HG03025 (cell line): ENCODE measurements around the gene CFLAR.
"Not testable (repeated sequence)": the region's sequence is repeated elsewhere in the genome, so short reads cannot be mapped to it uniquely, and the experiment has no call there.

Experiments
- ATAC-seq: cut with Tn5 transposase; IDR thresholded peaks from one replicate; pipeline ENCODE4 v1.9.1; 2021; ENCODE audit warnings: mild to moderate bottlenecking, moderate library complexity; ENCODE audit not compliant: unreplicated experiment, low FRiP score

The CFLAR gene

DNA sequence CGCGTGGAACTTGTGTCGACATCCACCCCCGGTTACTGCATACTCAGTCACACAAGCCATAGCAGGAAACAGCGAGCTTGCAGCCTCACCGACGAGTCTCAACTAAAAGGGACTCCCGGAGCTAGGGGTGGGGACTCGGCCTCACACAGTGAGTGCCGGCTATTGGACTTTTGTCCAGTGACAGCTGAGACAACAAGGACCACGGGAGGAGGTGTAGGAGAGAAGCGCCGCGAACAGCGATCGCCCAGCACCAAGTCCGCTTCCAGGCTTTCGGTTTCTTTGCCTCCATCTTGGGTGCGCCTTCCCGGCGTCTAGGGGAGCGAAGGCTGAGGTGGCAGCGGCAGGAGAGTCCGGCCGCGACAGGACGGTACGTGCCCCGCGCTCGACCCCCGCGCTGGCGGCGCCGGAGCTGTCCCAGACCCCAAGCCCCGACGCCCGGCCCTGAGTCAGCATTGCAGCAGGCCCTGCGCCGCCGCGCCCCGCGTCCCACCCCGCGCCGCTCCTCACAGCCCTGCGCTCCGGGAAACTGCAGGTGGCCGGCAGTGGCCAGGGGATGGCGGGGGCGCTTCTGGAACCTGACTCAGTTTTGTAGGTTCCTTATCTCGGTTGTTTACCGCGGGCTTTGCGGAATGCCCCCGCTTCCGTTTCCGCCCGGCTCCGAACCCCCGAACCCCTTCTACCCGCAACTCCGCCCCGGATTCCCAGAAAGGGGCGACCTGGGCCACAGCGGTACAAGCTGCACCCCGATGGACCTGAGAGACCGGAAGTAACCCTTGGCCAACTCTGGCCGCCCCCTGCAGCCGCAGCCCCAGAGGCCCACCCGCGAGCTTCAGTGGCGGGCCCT is at the start of gene CFLAR:
TSS of gene CFLAR (plus strand) at position 50 of the 844 bp plus-strand sequence. CDS start 13,702 bp downstream, outside the sequence.
- peak; percentile 44 for ATAC-seq

DNA sequence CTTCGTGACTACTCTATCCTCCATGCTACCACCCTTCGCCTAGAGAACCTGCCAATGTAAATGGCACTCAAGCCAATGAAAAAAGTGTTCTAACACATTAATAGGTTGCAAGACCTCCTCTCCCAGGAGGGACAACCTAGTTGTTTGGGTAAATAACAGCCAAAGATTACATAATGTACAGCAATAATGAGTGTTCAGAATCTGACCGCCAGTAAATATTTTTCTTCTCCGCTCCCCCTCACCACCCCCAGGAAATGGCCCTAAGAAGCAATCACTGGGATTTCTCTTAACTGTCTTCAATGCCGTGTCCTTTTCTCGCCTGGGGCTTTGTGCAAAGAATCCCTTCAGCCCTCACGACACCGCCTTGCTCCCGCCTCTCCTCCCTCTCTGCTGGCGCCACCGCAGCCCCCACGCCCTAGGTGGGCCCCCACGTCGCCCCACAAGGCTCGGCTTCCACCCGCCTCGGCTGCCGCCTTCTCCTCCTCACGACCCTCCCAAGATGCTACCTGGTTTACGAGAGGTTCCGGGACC is 45.0 kb upstream of the CFLAR start:
- ATAC-seq: peak; percentile 25

- ATAC-seq: peak; percentile 96
Observed at GRCh38 chr2:201071479-201072200, 44.3 kb upstream of the CFLAR start, which contains the start of the genes HYCC2 and NDUFB3. Gene HYCC2 (minus strand): TSS chr2:201071671. CDS start chr2:201024009, 47,662 bp downstream. Gene NDUFB3 (plus strand): TSS chr2:201072001. CDS start chr2:201078883, 6,882 bp downstream.

DNA sequence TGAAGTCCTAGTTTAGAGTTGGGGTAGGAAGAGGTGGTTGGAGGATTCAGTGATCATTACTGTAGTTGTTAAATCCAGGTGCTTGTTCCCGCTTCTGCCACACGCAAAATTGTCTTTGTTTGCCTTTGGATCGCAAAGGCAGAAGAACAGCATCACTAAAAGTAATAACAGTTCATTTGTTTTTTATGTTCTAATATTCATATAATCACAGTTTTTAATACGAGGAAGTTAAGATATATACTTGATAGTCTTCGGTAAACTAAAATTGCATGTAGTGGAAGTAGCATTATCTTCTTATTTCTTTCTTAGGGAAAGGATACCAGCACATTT is 43.8 kb upstream of the CFLAR start:
- peak; percentile 10 for ATAC-seq

- no peak for ATAC-seq
Observed at GRCh38 chr2:201073071-201073470, 42.9 kb upstream of the CFLAR start.

DNA sequence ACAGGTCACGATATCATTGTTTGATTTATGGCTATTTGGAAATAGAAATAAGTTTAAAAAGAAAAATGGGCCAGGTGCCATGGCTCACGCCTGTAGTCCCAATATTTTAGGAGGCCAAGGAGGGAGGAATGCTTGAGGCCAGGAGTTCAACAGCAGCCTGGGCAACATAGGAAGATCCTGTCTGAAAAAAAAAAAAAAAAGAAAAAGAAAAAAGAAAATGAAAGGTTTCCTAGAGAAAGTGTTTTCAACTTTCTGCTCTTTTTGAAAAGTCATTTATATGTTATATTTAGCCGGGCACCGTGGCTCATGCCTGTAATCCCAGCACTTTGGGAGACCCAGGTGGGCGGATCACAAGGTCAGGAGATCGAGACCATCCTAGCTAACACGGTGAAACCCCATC is 41.0 kb upstream of the CFLAR start:
- ATAC-seq: no peak

- ATAC-seq: no peak
Observed at GRCh38 chr2:201084863-201085262, 31.1 kb upstream of the CFLAR start.

DNA sequence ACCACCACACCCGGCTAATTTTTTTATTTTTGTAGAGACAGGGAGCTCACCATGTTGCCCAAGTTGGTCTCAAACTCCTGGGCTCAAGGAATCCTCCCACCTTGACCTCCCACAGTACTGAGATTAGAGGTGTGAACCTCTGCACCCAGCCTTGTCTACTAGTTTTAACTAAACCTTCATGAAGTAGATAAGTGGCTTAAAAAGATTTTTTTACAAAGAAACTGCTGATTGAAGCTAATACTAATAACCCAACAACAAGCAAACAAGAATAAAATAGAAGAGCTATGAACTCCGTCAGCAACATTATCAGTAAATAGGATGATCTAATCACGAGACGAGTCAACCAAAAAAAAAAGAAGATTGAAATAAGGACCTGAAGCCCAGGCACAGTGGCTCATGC is 25.4 kb upstream of the CFLAR start:
- ATAC-seq: no peak

- ATAC-seq: no peak
Observed at GRCh38 chr2:201093573-201093972, 22.4 kb upstream of the CFLAR start.

DNA sequence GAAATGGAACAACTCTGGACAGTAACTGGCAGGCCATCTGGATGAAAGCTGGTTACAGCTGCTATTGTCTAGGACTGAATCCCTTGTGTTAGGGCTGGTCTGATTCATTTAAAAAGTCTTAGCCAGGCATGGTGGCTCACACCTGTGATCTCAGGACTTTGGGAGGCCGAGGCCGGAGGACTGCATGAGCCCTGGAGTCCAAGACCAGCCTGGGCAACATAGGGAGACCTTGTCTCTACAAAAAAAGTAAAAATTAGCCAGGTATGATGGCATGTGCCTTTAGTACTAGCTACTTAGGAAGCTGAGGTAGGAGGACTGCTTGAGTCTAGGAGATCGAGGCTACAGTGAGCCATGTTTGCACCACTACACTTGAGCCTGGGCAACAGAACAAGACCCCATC is 15.5 kb upstream of the CFLAR start:
- ATAC-seq: no peak

DNA sequence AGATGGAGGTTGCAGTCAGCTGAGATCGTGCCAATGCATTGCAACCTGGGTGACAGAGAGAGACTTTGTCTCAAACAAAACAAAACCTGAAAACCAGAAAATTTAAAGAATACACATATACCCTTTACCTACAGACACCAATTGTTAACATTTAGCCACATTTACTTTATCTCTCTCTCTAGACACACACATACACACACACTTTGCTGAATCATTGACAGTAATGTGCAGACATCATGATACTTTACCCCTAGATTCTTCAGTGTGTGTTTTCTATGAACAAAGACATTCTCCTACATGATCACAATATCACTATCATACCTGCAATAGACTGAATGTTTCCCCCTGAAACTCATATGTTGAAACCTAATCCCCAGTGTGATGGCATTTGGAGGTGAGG is 10.2 kb upstream of the CFLAR start:
- no peak for ATAC-seq

DNA sequence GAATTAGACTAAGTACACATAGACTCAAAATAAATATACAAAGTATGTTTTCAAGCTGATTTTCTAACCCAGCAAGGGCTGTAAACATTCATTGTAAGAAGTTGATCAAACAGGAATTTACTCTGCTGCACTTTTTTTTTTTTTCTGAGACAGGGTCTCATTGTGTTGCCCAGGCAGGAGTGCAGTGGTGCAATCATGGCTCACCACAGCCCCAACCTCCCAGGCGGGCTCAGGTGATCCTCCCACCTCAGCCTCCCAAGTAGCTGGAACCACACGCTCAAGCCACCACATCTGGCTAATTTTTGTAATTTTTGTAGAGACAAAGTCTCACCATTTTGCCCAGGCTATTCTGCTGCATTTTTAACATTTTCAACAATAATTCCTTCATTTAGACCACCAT is 8.3 kb upstream of the CFLAR start:
- no peak for ATAC-seq

DNA sequence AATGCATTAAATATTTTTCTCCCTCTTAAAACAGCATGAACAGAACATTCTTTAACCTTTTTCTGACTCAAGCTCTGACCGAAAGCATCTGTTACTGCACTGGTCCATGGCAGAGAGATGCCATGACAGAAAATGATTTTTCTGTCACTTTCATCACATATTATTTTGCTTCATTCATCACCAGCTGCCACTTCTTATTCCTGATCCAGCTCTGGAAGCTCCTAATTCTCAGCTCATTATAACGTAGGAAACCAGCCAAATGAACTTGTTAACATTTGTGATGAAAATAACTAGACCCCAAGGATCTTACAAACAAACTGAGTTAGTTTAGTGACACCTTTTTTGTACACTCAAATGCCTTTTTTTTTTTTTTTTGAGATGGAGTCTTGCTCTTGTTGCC is 7.6 kb upstream of the CFLAR start:
- no peak for ATAC-seq

- no peak for ATAC-seq
Observed at GRCh38 chr2:201109186-201109585, 6.8 kb upstream of the CFLAR start.

DNA sequence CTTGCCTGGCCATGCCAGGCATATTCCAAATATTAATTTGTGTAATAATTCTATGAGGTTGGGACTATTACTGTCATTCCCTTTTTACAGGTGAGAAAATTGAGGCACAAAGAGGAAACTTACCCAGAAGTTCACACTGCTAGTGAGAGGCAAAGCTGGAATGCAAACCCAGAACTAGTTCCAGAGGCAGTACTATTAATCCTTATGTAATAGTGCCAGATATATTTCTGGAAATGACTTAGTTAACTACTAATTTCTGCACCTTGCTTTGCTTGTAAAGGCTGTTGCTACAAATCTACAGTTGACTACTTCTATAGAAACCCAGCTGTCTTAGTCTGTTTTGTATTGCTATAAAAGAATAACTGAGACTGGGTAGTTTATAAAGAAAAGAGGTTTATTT is 5.3 kb upstream of the CFLAR start:
- no peak for ATAC-seq

- ATAC-seq: no peak
Observed at GRCh38 chr2:201111096-201111495, 4.9 kb upstream of the CFLAR start.

- no peak for ATAC-seq
Observed at GRCh38 chr2:201114350-201114749, 1.6 kb upstream of the CFLAR start.

- no peak for ATAC-seq
Observed at GRCh38 chr2:201114846-201115245, 1.1 kb upstream of the CFLAR start.

GRCh38 chr2:201116959-201117734 is 1.2 kb downstream of the CFLAR start:
- ATAC-seq: no peak

GRCh38 chr2:201117735-201118094 is 1.8 kb downstream of the CFLAR start:
- ATAC-seq: not testable (repeated sequence)
